ENCODE measurements around the gene SLC9A5. TPM values are rescaled to one million over a fixed set of nuclear protein-coding genes. Genes with fewer than 3 reads are reported as not detected.

SLC9A5 gene
- total RNA-seq, 4 donors from 2014 or later: 0.55 to 4.5 (median 1.5) TPM

DNA sequence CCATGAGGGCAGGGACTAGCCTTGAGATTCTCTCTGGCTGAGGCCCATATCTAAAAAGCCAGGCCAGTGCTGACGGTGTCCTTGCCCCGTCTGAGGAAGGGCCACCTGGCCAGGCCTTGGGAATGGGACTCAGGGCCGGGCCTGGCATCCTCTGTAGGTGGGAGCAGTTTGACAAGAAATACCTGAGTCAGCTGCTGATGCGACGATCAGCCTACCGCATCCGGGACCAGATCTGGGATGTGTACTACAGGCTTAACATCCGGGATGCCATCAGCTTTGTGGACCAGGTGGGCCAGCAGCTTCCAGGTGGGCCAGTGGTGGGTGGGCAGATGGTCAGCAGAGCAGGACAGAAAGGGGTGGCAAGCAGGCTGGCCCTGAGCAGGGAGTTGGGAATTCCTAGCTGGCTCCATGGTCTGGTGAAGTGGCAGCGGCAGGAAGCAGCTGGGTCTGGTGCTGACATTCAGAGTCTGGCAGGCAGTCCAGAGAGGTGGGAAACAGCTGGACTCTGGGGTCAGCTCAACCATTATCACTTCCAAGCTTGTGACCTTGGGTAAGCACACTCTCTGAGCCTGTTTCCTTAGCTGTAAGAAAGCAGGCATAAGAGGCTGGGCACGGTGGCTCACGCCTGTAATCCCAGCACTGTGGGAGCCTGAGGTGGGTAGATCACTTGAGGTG lies 9.5 kb downstream of the SLC9A5 start:
- H3K4me1 ChIP-seq: no peaks in the 10 kb centered on the region
- 86% methylated on average over 11 of the region's 11 CpGs; no CpG with 5 or more reads in 1 of the 2 donors for WGBS, 2 donors (ENCODE audit: low coverage in 1 of 2)
- in situ Hi-C loops (cut with MboI; ENCODE audit: low pct_ligation_motif_present in 1 of 4, low pct_unique_long_range_greater_than_20kb in 1 of 4, low sequenced_read_pairs in 3 of 4): no loop called here
- TF ChIP-seq, protein P1, sequence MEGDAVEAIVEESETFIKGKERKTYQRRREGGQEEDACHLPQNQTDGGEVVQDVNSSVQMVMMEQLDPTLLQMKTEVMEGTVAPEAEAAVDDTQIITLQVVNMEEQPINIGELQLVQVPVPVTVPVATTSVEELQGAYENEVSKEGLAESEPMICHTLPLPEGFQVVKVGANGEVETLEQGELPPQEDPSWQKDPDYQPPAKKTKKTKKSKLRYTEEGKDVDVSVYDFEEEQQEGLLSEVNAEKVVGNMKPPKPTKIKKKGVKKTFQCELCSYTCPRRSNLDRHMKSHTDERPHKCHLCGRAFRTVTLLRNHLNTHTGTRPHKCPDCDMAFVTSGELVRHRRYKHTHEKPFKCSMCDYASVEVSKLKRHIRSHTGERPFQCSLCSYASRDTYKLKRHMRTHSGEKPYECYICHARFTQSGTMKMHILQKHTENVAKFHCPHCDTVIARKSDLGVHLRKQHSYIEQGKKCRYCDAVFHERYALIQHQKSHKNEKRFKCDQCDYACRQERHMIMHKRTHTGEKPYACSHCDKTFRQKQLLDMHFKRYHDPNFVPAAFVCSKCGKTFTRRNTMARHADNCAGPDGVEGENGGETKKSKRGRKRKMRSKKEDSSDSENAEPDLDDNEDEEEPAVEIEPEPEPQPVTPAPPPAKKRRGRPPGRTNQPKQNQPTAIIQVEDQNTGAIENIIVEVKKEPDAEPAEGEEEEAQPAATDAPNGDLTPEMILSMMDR (IDR thresholded peaks at IDR 0.05): no peak
- TF ChIP-seq POLR2AphosphoS5 (IDR thresholded peaks at IDR 0.05) (no peak), POLR2A (IDR thresholded peaks at IDR 0.05) (no peak), EP300 (IDR thresholded peaks at IDR 0.05; ENCODE audit: low read depth) (no peak)
- no peaks in the 10 kb centered on the region for H3K36me3 ChIP-seq
- no peak overlapping the region for H3K4me3 ChIP-seq
- intact Hi-C loops (cut with DNase I; ENCODE audit: low total_unique reads): no loop called here
- H3K27ac ChIP-seq: no peak overlapping the region
- no peak for DNase-seq
- no peaks in the 10 kb centered on the region for H3K27me3 ChIP-seq
- no peaks in the 10 kb centered on the region for H3K9me3 ChIP-seq

DNA sequence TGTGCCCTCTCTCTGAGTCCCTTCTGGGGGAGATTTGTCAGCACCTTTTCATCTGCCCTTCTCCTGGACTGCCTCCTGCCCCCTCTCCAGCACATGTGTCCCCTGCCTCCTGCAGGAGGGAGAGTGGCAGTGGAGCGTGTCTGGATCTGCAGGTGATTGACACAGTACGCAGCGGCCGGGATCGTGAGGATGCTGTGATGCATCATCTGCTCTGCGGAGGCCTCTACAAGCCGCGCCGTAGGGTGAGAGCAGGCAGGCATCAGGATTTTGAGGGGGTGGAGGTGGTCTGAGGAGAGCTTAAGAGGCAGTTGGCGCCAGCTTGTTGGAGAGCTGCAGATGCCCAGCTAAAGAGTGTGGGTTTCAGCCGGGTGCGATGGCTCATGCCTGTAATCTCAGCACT lies 10.9 kb downstream of the SLC9A5 start:
- Histone ChIP-seq H3K9me3 (no peaks in the 10 kb centered on the region), H3K36me3 (no peaks in the 10 kb centered on the region), H3K27me3 (no peaks in the 10 kb centered on the region), H3K4me3 (no peak overlapping the region), H3K4me1 (no peaks in the 10 kb centered on the region), H3K27ac (no peak overlapping the region)
- in situ Hi-C loops (cut with MboI; ENCODE audit: low pct_ligation_motif_present in 1 of 4, low pct_unique_long_range_greater_than_20kb in 1 of 4, low sequenced_read_pairs in 3 of 4) (no loop called here), intact Hi-C loops (cut with DNase I; ENCODE audit: low total_unique reads) (no loop called here)
- DNase-seq: no peak
- 95% methylated on average over 12 of the region's 12 CpGs; no CpG with 5 or more reads in 1 of the 2 donors for WGBS, 2 donors (ENCODE audit: low coverage in 1 of 2)
- TF ChIP-seq, protein P1 (IDR thresholded peaks at IDR 0.05): no peak
- TF ChIP-seq POLR2A (IDR thresholded peaks at IDR 0.05): no peak
- TF ChIP-seq POLR2AphosphoS5 (IDR thresholded peaks at IDR 0.05): no peak
- no peak for TF ChIP-seq EP300 (IDR thresholded peaks at IDR 0.05; ENCODE audit: low read depth)

DNA sequence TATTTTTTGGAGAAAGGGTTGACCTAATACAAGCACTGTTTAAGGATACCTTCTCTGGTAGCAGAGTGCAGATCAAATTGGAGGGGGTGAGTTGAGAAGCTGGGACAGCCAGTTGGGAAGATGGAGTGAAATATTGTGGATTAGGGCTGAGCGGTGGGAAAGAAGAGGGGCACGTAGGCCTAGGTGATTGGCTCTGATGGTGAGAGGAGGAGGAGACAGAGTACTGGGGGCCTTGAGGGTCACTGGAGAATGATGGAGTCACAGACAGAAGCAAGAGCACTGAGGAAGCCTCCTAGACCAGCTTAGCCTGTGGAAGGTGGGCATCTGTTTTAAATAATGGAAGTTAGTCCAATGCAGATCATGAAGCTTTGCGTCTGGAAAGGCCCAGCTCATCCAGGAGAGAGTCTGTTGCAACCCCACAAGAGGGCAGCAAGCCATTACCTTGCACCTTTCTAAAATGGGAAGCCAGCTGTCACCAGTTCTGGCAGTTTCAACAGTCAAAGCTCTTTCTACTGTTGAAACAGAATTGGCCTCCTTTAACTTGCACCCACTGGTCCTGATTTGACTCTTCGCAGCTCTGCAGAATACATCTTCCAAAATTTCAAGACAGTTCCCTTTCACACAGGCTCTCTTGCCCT lies 11.8 kb downstream of the SLC9A5 start:
- Histone ChIP-seq H3K27ac (no peak overlapping the region), H3K4me3 (no peak overlapping the region), H3K27me3 (no peaks in the 10 kb centered on the region), H3K9me3 (no peaks in the 10 kb centered on the region), H3K36me3 (no peaks in the 10 kb centered on the region), H3K4me1 (no peaks in the 10 kb centered on the region)
- intact Hi-C loops (cut with DNase I; ENCODE audit: low total_unique reads): no loop called here
- TF ChIP-seq POLR2A (IDR thresholded peaks at IDR 0.05): no peak
- TF ChIP-seq, protein P1 (IDR thresholded peaks at IDR 0.05): peak in 4 of 5 experiments; percentile 29 to 48 (median 35)
- TF ChIP-seq POLR2AphosphoS5 (IDR thresholded peaks at IDR 0.05): no peak
- TF ChIP-seq EP300 (IDR thresholded peaks at IDR 0.05; ENCODE audit: low read depth): no peak
- WGBS, 2 donors (ENCODE audit: low coverage in 1 of 2): 63 to 72% methylated on average over 4 of the region's 4 CpGs
- no peak for DNase-seq
- in situ Hi-C loops (cut with MboI; ENCODE audit: low pct_ligation_motif_present in 1 of 4, low pct_unique_long_range_greater_than_20kb in 1 of 4, low sequenced_read_pairs in 3 of 4): no loop called here

DNA sequence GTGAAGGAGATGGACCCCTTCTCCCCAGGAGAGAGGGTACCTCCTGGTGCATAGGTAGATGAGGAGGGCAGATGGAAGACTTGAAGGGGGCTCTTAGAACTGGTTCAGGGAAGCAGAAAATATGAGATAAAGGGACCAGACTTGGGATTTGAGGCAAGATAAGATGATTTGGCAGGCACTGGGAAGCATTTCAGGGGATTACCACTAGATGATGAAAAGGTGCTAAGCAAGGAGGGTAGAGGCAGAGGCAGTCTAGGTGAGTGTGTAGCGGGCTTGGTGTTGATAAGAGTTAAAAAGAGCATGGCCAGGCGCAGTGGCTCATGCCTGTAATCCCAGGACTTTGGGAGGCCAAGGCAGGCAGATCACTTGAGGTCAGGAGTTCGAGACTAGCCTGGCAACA lies 14.4 kb downstream of the SLC9A5 start:
- no peak overlapping the region for H3K27ac ChIP-seq
- no peaks in the 10 kb centered on the region for H3K4me1 ChIP-seq
- H3K4me3 ChIP-seq: no peak overlapping the region
- H3K36me3 ChIP-seq: no peaks in the 10 kb centered on the region
- H3K27me3 ChIP-seq: no peaks in the 10 kb centered on the region
- WGBS, 2 donors (ENCODE audit: low coverage in 1 of 2): 95% methylated on average over 3 of the region's 3 CpGs; no CpG with 5 or more reads in 1 of the 2 donors
- DNase-seq: no peak
- no peaks in the 10 kb centered on the region for H3K9me3 ChIP-seq
- TF ChIP-seq POLR2A (IDR thresholded peaks at IDR 0.05) (no peak), EP300 (IDR thresholded peaks at IDR 0.05; ENCODE audit: low read depth) (no peak), POLR2AphosphoS5 (IDR thresholded peaks at IDR 0.05) (no peak)
- TF ChIP-seq, protein P1 (IDR thresholded peaks at IDR 0.05): no peak
- in situ Hi-C loops (cut with MboI; ENCODE audit: low pct_ligation_motif_present in 1 of 4, low pct_unique_long_range_greater_than_20kb in 1 of 4, low sequenced_read_pairs in 3 of 4): no loop called here
- intact Hi-C loops (cut with DNase I; ENCODE audit: low total_unique reads): no loop called here

Measured in transverse colon (tissue), 4 donors.